Astrocyte of the spinal cord (primary cell): ENCODE results near the gene TTLL12.

Source experiments
- DNase-seq: peaks from one replicate; pipeline ENCODE4 v3.0.0; 2011; ENCODE audit warnings: low read depth, low spot score
- H3K4me3 ChIP-seq: 2 replicates; pipeline ENCODE4 v1.5.1; 2011; ENCODE audit warnings: low read depth, mild to moderate bottlenecking, low read length, moderate library complexity
- CTCF ChIP-seq: IDR thresholded peaks from 2 replicates; pipeline ENCODE4 v1.5.1; 2012; ENCODE audit warnings: low read depth, mild to moderate bottlenecking, low read length, inconsistent platforms
- in situ Hi-C: cut with HindIII; loops from 2 replicates; pipeline ENCODE4 v1.10.0; 2017; ENCODE audit warnings: low sequenced_read_pairs

TTLL12 gene

GRCh38 chr22:43209971-43210370 is 23.0 kb upstream of the TTLL12 start:
- no peak overlapping the region for H3K4me3 ChIP-seq
- no peak for TF ChIP-seq CTCF
- in situ Hi-C loops: no loop called here
- no peak for DNase-seq

GRCh38 chr22:43209523-43209890 is 22.6 kb upstream of the TTLL12 start:
- in situ Hi-C loops: no loop called here
- no peak for TF ChIP-seq CTCF
- DNase-seq: no peak
- H3K4me3 ChIP-seq: no peak overlapping the region

- in situ Hi-C loops: no loop called here
- no peak for TF ChIP-seq CTCF
- no peak for DNase-seq
- H3K4me3 ChIP-seq: no peak overlapping the region
Observed at GRCh38 chr22:43208703-43209522, 22.0 kb upstream of the TTLL12 start.

- in situ Hi-C loops: no loop called here
- H3K4me3 ChIP-seq: no peak overlapping the region
- TF ChIP-seq CTCF: no peak
- no peak for DNase-seq
Observed at GRCh38 chr22:43207849-43208702, 21.1 kb upstream of the TTLL12 start.

- H3K4me3 ChIP-seq: no peak overlapping the region
- TF ChIP-seq CTCF: no peak
- in situ Hi-C loops: no loop called here
- DNase-seq: no peak
Observed at GRCh38 chr22:43207386-43207785, 20.5 kb upstream of the TTLL12 start.

- no peak for TF ChIP-seq CTCF
- no peak overlapping the region for H3K4me3 ChIP-seq
- no peak for DNase-seq
- in situ Hi-C loops: no loop called here
Observed at GRCh38 chr22:43206509-43207161, 19.7 kb upstream of the TTLL12 start.
